Measurements from ENCODE around the gene URI1.
A peak's percentile ranks its signal among the peaks of the same experiment; 100 is the strongest.
"Not testable (repeated sequence)": the region's sequence is repeated elsewhere in the genome, so short reads cannot be mapped to it uniquely, and the experiment has no call there.

Gene URI1

GRCh38 chr19:29942404-29943261 lies 594 bp downstream of the URI1 start:
- DNase-seq: peak; percentile 87

- DNase-seq: no peak
Observed at GRCh38 chr19:29943615-29944014, 1.6 kb downstream of the URI1 start.

GRCh38 chr19:29944390-29945012 lies 2.5 kb downstream of the URI1 start:
- DNase-seq: no peak

- DNase-seq: no peak
Observed at GRCh38 chr19:29945017-29945416, 3.0 kb downstream of the URI1 start.

GRCh38 chr19:29945433-29945832 lies 3.4 kb downstream of the URI1 start:
- DNase-seq: no peak

GRCh38 chr19:29946645-29947044 lies 4.6 kb downstream of the URI1 start:
- no peak for DNase-seq

GRCh38 chr19:29947871-29948270 lies 5.8 kb downstream of the URI1 start:
- no peak for DNase-seq

GRCh38 chr19:29948759-29949470 lies 6.9 kb downstream of the URI1 start:
- not testable (repeated sequence) for DNase-seq

- DNase-seq: no peak
Observed at GRCh38 chr19:29952177-29952576, 10.1 kb downstream of the URI1 start.

- no peak for DNase-seq
Observed at GRCh38 chr19:29952646-29953045, 10.6 kb downstream of the URI1 start.

GRCh38 chr19:29953352-29954247 lies 11.6 kb downstream of the URI1 start:
- DNase-seq: no peak

GRCh38 chr19:29956855-29957254 lies 14.8 kb downstream of the URI1 start:
- DNase-seq: no peak

- no peak for DNase-seq
Observed at GRCh38 chr19:29961311-29961710, 19.3 kb downstream of the URI1 start.

GRCh38 chr19:29962793-29963192 lies 20.8 kb downstream of the URI1 start:
- no peak for DNase-seq

GRCh38 chr19:29963576-29963975 lies 21.5 kb downstream of the URI1 start:
- no peak for DNase-seq

GRCh38 chr19:29964171-29964570 lies 22.1 kb downstream of the URI1 start:
- DNase-seq: no peak

- no peak for DNase-seq
Observed at GRCh38 chr19:29965492-29965891, 23.5 kb downstream of the URI1 start.

GRCh38 chr19:29966142-29966541 lies 24.1 kb downstream of the URI1 start:
- not testable (repeated sequence) for DNase-seq

GRCh38 chr19:29966588-29967249 lies 24.7 kb downstream of the URI1 start:
- DNase-seq: no peak

GRCh38 chr19:29967623-29968022 lies 25.6 kb downstream of the URI1 start:
- DNase-seq: no peak

- no peak for DNase-seq
Observed at GRCh38 chr19:29969891-29970290, 27.9 kb downstream of the URI1 start.

GRCh38 chr19:29971002-29971401 lies 29.0 kb downstream of the URI1 start:
- DNase-seq: no peak

Measured in activated CD8-positive, alpha-beta memory T cell treated with anti-CD3 and anti-CD28 coated beads, Interleukin-2, amount 50 U/mL, for 48 hours (primary cell).